DMS153 (cell line): ENCODE data around the gene SNX32.

Source experiments
- DNase-seq: peaks from one replicate; lab custom pipeline; 2025; lab: John Stamatoyannopoulos, UW

The SNX32 gene

DNA sequence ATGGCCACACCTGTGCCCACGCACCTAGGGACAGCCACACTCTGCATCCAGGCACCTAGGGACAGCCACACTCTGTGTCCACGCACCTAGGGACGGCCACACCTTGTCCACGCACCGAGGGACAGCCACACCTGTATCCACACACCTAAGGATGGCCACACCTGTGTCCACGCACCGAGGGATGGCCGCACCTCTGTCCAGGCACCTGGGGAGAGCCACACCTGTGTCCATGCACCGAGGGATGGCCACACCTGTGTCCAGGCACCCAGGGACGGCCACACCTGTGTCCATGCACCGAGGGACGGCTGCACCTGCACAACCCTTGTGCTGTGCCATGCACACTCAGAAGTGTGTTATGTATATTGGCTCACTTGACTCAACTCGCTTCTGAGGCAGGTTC lies 36.1 kb upstream of the SNX32 start:
- DNase-seq: no peak

DNA sequence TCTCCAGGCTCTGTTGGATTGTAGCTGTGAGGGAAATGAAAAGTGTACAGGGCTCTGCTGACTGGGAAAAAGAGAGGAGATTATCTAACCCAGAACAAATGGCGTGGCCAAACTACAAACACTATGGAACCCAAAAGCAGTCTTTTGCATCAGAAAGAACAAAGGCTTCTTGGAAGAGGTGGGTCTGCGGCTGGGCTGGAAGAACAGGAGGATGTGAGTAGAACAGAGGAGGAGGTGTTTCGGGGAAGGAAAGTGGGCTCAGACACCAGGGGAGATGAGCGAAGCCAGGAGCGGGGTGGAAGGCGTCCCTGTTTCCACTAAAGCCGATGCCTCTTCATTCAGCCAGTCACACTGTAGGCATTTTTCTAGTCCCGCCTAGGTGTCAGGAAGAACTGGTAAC lies 34.9 kb upstream of the SNX32 start:
- DNase-seq: no peak

DNA sequence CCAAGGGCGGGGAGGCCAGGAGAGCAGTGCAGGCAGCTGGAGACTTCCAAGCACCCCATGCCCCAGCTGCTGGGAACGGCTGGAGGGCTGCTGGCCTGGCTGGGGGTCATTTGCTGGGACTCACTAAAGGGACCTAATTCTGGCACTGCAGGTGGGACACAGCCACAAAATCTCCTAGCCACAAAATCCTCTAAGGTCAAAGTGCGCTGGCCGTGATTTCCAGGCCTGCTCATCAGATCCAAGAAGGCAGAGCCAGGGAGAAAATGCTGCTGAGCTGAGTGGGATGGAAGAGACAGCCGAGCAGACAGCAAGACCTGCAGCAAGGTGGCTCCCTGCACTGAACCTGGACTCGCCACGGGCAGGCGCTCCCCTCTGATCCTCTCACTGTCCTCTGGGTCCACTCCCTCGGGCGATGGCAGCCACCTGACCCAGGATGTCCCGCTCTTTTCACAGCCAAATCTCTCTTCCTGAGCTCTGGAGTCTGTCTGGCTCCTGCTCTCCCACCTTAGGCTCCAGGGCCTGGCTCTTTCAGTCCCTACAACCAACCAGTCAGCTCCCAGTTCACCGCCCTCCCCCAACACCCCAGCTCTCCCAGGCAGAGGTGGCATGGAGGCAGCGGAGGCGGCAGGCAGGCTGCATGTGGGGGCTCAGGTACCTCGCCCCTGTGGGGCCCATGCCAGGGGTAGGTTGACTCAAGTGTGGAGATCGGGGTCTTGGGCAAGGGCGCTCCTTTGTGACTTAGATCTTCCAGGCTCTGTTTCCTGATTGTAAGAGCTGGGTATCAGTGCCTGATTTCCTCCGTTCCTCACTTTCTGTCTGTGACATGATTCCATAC lies 32.4 kb upstream of the SNX32 start:
- no peak for DNase-seq

DNA sequence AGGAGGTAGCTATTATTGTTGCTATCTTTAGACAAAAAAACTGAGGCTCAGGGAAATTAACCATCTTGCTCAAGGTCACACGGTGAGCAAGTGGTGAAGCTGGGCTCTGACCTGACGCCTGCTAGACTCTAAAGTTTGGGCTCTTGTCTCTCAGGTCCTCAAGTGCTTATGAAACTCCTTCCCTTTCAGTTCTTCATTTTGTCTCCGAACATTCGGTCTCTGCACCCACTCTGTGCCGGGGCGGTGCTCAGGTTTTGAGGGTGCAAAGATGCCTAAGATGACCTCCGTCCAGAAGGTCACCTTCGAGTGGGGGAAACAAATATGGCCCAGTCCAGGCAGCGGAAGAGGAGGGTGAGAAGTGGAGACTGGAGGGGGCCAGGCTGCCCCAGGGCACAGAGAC lies 30.9 kb upstream of the SNX32 start:
- no peak for DNase-seq

DNA sequence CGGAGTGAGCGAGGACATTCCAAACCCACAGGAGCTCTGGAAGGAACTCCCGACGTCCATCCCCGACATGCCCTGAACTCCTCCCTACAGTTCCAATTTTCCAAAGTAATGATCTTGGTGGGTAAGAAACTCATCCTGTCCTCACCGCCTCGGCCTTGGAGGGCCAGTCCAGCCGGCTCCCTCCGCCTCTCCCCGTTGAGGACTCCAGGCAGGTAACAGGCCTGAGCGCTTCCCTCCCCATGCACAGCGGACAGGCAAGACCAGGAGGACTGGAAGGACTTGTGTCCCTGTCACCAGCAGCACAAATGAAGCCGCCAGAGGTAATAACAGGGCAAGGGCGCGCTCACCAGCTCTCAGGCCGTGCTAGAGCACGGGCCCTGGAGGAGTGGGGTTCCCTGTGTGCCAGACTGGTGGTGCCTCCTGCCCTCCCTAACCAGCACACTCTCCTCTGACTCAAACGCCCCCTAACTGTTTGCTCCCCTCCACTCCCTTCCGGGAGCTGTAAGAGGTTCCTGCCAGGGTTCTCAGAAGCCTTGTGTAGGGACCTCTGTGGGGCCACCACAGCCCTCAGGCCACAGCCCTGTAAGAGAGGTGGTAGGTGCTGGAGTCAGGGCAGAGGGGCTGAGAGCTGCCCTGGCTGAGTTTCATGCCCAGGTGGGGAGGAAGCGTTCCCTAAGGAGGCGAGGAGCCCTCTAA lies 29.8 kb upstream of the SNX32 start:
- DNase-seq: no peak

DNA sequence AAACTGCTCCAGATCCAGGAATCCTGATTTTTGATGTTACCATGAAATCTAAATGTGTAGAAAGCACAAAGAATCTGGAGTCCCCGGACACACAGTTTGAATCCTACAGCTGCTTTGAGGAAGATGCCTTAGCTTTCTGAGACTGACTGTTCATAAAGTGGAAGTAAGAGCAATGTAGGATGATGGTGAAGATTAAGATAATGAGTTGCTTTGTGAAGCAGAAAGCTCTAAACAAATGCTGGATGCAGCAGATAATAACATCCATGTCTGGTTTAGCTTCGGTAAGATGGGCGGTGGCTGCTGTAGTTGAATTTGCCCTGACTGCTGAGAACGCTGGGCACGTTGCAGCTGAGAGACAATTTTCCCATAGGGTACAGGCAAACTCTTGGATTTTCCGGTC lies 26.8 kb upstream of the SNX32 start:
- DNase-seq: no peak

DNA sequence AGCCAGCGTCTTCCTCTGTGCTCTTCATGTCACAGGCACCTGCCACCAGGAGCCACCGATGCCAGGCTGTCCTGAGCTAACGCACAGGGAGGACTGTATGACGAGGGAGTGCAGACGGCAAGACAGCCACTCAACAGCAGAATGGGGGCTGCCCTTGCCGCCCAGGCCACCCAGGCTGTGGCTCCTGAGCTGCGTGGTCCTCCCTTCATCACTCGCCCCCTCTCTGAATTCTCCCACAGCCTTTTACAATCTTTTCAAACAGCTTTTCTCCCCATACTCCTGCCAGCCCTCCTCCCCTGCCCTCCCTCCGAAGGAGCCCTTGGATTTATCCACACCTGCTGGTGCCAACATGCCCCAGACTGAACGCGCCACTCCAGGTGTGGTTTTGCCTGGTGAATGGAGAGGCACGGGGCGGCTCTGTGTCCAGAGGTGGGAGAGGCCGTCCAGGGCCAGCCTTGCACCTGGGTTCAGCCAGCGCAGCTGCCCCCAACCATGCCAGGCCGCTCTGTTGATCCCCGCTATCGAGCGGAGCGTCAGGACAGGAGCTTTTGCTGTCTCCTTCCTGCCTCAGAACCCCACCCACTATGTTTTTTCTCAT lies 24.9 kb upstream of the SNX32 start:
- no peak for DNase-seq

DNA sequence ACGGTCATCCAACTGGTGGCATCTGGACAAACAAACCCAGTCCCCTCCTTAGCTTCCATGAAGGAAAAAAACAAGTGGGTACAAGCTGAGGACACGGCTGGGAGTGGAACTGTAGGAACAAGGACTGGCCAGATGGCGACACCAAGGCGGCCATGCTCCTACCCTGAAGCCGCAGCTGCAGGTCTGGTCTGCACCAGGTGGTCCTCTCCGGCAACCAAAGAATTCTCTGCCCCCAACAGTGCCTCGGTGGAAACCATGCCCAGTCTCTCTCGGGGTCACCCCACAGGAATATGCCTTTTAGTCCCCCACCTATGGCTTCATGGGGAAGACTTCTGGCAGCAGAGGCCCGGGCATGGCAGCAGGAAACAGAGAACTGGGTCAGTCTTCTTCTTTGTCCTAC lies 24.3 kb upstream of the SNX32 start:
- no peak for DNase-seq

DNA sequence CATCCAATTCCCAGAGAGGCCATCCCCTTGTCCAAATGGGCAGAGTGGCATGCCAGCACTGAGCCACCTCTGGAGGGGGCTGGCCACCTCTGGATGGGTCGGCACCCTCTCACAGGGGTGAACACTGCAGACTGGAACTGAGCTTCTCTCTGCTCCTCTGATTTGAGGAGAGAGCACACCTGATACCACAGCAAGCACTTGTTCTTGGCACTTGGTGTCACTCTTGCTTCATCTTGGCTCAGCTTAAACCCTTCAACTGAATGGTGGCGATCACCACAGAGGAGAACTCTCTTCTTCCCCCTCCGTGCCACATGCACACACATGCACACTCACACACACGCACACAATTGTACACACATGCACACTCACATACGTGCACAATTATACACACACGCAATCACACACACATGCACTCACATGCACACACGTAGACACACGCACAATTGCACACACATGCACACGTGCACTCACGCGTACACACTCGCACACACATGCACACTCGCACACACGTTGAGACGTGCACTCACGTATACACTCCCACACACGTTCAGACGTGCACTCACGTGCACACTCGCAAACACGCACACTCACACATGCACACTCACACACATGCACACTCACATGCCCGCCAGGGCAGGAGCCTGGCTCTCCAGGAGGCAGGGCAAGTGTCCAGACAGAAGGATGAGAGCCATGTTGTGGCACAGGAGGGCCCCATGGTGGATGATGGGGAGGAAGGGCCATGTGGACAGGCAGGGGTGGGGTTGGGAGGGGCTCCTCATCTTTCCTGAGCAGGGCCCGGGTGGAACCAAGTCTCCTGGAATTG lies 23.5 kb upstream of the SNX32 start:
- no peak for DNase-seq

DNA sequence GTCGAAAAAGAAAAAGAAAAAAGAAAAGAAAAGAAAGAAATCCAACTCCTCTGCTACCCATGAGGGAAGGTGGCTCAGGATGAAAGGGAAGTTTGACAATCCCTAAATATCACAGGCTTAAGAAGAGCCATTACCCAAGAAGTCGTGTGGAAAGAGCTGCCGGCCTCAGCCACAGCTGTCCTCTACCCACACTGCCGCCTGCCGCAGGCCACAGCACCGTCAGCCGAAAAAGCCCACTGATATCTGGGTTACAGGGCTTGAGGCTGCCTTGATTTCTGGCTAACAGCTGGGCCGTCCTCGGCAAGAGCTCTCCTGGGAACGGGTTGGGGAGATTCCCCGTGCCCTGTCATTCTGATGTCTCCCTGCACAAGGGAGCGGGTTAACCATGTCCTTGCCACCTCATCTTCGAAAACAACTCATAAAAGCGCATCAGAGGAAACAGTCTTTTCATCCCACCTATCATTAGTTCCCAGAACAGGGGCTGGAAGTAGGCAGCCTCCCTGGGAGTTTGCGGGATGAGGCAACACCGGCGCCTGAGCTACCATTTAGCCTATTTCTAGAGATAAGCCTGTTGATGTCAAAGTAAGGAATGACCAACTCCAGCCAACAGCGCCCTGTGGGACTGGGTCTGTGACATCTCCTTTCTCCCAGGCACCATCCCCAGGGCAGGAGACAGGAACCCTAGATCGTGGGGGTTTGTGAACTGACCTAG lies 21.8 kb upstream of the SNX32 start:
- no peak for DNase-seq

DNA sequence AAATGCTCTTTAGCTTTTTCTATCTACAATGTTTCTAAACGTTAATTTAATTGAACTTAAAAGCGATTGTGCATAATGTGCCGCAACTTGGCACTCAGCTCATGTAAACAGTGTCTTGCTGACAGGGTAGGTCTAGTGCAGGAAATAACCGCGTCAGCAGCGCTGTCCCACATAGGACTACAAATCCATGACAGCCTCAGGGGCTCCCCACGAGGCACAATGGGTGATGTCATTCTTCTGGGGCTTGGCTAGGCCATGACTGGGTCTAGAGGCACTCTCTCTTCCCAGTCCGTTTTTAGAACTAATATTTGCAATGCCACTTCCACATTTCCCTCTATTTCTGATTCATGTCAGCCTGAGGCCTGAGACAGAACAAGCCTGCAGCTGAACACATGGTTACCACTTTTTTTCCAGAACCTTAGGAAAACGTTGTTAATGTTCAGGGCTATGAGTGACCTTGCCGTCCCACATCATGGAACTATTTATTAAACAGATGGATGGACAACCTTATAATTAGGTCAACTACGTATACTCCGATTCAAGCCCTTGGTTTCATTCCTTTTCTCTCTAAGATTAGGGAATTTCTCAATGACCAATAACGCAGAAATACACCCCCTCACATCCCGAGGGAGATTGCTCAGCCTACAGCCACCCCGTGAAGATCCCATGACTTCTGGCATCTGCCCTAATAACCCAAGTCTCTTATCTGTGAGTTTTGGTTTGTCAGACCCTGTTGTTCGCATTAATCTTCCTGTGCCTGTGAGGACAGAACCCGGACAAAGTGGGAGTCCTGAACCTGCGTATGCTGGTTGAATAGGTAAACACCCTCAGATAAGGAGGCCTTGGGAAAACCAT lies 19.4 kb upstream of the SNX32 start:
- DNase-seq: no peak

DNA sequence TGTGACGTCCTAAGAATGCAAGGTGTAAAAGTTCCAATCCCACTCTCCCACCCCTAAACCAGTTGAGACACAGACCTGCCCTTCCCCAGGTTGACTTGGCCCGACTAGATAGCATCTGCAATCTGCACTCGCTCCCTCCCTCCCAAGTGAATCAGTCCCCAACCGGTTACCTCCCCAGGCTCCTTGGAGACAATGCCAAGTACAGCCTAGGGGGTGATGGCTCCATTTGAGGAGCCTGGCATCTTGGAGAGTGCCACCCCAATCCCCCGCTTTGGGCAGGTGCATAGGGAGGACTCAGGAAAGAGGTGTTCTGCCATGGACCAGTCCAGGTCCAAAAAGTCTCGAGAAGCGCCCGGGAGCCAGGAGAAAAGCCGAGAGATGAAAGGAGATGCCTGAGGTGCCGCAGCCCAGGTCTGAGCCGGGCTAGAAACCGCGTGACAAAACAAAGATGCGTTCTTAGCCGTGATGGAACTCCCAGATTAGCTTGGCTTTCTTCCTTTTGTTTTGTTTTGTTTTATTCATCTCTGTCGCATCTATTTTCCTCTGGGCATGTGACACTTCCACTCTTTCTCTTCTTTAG lies 18.7 kb upstream of the SNX32 start:
- DNase-seq: no peak

DNA sequence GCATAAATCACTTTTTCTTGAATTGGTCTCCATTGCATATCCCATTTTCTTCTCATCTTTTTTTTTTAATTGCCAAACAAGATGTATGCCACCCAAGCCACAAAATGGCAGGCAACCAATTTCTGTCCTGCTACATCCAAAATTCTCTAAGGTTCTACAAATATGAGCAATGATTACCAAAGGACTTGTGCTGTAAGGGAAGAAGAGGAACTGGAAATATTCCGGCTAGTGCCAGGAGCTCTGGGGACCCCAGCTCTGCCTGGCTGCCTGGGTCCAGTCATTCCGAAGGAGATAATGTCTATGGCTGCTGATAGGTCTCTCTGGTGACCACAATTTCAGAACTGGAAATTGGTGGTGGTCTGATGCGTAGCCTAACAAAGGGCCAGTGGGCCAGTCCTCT lies 17.1 kb upstream of the SNX32 start:
- DNase-seq: no peak

DNA sequence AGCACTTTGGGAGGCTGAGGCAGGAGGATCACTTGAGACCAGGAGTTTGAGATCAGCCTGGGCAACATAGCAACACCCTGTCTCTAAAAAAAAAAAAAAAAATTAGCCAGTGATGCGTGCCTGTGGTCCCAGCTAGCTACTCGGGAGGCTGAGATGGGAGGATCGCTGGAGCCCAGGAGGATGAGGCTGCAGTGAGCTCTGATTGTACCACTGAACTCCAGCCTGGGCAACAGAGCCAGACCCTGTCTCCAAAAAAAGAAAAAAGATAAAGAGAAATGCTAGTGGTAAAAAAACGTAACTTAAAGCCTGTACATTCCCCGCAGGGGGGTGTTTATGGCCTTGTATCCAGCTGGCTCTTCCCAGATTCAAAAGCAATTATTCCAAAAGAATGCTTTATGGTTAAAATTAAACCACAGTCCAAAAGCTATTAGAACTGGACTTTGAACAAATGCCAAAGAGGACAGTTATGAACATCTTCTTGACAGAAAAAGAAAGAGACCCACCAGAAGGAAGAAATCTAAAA lies 16.4 kb upstream of the SNX32 start:
- DNase-seq: no peak

DNA sequence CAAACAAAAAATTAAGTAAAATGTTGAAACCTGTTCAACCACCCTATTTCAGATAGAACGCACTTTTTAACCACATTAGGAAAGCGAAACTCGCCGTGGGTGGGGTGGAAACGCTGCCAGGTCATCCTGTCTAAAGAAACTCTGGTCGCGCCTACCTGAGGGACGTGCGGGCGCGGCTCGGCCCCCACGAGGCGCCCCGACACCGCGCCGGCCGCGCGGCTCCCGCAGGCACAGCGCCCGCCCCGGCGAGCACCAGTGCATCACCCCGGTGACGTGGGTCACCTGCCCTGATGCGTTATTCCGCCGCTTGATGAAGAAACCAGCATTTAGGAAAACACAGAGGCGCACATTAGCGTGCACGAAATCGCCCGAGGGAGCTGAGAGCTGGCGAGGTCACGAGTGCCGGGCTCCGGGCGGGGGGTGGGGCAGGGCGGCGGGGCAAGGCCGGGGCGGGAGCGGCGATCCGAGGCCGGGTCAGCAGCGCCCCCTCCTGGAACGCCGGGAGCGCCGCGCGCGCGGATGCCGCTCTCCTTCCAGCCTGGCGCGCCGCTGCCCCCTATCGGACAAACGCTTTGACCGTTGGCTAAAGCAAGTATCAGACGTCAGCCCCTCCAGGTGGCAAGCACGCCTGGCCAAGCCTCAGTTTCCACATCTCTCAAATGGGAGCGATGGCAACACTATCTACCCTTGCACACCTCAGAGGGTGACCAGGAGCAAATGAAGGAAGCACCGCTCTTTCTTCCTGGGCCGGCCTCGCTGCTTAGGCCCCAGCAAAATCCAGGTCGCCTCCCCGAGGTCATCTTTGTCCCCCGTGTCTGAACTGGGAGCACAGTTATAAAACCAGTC lies 15.7 kb upstream of the SNX32 start:
- peak; percentile 62 for DNase-seq

DNA sequence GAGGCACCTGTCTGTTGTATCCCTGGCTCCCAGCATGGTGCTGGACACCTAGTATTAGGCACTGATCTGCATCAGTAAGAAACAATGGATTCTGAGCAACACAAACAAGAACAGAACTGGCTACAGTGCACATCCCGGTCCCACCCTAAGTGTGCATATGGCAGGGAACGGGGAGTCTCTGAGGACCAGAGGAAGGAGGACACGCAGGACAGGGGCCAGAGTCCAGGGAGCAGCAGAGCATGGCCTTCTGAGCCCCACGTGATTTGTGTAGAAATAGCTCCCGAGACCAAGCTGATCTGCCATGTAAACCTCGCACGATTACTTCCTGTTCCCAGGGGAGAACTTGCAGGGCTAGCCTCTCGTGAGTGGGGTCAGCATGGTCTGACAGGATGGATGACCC lies 12.7 kb upstream of the SNX32 start:
- no peak for DNase-seq

DNA sequence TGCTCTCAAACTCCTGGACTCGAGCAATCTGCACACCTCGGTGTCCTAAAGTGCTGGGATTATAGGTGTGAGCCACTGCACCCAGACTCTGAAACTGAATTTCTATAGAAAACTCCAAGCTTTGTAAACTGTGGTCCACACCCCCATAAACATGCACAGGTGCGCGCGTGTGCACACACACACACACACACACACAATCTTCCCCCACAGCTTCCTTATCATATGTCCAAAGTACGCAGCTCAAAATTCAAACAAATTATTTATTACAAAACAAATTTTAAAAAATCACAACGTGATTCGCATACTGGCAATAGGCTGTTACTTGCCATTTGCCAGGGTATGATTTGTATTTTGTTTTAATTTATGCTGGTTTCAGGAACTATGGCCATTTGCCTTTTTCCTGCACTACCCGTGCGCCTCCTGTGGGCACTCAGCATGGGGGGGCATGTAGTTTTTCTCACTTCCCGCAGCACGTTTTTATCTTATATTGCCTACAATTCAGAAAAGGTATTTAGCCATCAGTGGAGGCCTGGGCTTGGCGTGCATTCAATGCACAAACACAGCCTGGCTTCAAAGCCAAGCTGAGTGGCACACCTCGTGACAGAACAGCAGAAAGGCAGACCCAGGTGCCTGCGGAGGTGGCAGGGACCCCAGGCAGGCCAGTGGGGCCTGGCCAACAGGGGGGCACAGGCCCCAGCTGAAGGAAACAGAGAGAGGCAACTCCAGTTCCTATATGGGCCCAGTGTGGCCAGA lies 10.8 kb upstream of the SNX32 start:
- no peak for DNase-seq

DNA sequence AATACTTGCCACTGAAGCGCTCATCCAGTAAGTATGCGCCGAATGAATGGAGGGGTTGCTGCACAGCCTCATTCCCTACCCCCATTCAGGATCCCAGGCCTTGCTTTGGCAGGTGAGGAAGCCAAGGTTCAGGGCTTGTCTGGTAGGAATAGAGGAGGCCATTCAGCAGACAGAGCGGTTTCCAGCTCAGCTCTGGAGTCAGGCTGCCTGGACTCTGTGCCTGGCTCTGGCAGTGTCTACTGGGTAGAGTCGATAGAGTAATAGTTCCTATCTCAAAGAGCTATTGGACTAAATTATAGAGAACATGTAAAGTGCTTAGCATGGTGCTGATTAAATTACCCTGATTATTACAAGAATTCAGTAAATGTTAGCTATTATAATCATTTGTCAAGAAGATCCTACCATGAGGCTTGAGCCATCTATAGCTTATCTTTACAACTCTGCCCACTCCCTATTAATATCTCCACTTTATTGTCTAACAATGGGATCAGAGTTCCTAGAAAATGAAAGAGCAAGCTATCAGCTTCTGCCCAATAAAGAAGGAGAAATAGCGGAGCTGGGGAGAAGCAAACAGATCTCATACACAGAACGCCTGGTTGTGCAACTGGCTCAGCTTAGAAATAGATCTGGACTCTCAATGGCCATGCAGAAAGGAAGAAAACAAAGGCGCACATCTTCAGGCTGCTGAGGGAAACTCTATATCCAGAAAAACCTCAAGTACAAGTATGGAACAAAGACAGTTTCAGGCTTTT lies 6.6 kb upstream of the SNX32 start:
- no peak for DNase-seq
